ENCODE results near the gene MTHFSD. TPM values are rescaled to one million over a fixed set of nuclear protein-coding genes. Genes with fewer than 3 reads are reported as not detected.

Gene MTHFSD
- total RNA-seq, 1 donor from 2014 or later: 35.0 TPM

GRCh38 chr16:86587487-86587886 is 32.5 kb upstream of the MTHFSD start:
- ATAC-seq (ENCODE audit: low read depth) (no peak), DNase-seq (no peak)
- CTCF ChIA-PET: no interaction called here
- no peak overlapping the region for H3K4me3 Mint-ChIP-seq
- no peak for TF ChIP-seq CTCF (IDR thresholded peaks at IDR 0.05)
- H3K9me3 Mint-ChIP-seq: no peaks in the 10 kb centered on the region
- POLR2A ChIA-PET: no interaction called here
- H3K4me1 Mint-ChIP-seq: no peaks in the 10 kb centered on the region
- no peak overlapping the region for H3K27ac Mint-ChIP-seq
- peaks cover 17% of the 10 kb centered on the region for H3K27me3 Mint-ChIP-seq
- no peaks in the 10 kb centered on the region for H3K36me3 Mint-ChIP-seq (ENCODE audit: low read depth)
- intact Hi-C loops (cut with micrococcal nuclease): no loop called here

GRCh38 chr16:86585821-86586611 is 31.0 kb upstream of the MTHFSD start:
- no peaks in the 10 kb centered on the region for H3K9me3 Mint-ChIP-seq
- peaks cover 22% of the 10 kb centered on the region for H3K27me3 Mint-ChIP-seq
- DNase-seq (no peak), ATAC-seq (ENCODE audit: low read depth) (no peak)
- H3K4me3 Mint-ChIP-seq: no peak overlapping the region
- no peaks in the 10 kb centered on the region for H3K4me1 Mint-ChIP-seq
- intact Hi-C loops (cut with micrococcal nuclease): no loop called here
- ChIA-PET POLR2A (no interaction called here), CTCF (no interaction called here)
- no peaks in the 10 kb centered on the region for H3K36me3 Mint-ChIP-seq (ENCODE audit: low read depth)
- no peak overlapping the region for H3K27ac Mint-ChIP-seq
- no peak for TF ChIP-seq CTCF (IDR thresholded peaks at IDR 0.05)

GRCh38 chr16:86584726-86585721 is 30.0 kb upstream of the MTHFSD start:
- POLR2A ChIA-PET: no interaction called here
- peaks cover 30% of the 10 kb centered on the region for H3K27me3 Mint-ChIP-seq
- H3K27ac Mint-ChIP-seq: no peak overlapping the region
- intact Hi-C loops (cut with micrococcal nuclease): no loop called here
- DNase-seq (no peak), ATAC-seq (ENCODE audit: low read depth) (no peak)
- TF ChIP-seq CTCF (IDR thresholded peaks at IDR 0.05): no peak
- no peaks in the 10 kb centered on the region for H3K4me1 Mint-ChIP-seq
- no peaks in the 10 kb centered on the region for H3K36me3 Mint-ChIP-seq (ENCODE audit: low read depth)
- H3K4me3 Mint-ChIP-seq: no peak overlapping the region
- CTCF ChIA-PET: no interaction called here
- H3K9me3 Mint-ChIP-seq: no peaks in the 10 kb centered on the region

GRCh38 chr16:86584071-86584685 is 29.1 kb upstream of the MTHFSD start:
- DNase-seq (no peak), ATAC-seq (ENCODE audit: low read depth) (no peak)
- Mint-ChIP-seq H3K27ac (no peak overlapping the region), H3K36me3 (ENCODE audit: low read depth) (no peaks in the 10 kb centered on the region), H3K9me3 (no peaks in the 10 kb centered on the region), H3K4me3 (no peak overlapping the region), H3K27me3 (peaks cover 33% of the 10 kb centered on the region), H3K4me1 (peaks cover 2% of the 10 kb centered on the region)
- POLR2A ChIA-PET: no interaction called here
- intact Hi-C loops (cut with micrococcal nuclease): no loop called here
- CTCF ChIA-PET: no interaction called here
- no peak for TF ChIP-seq CTCF (IDR thresholded peaks at IDR 0.05)

GRCh38 chr16:86581458-86581857 is 26.4 kb upstream of the MTHFSD start:
- DNase-seq (no peak), ATAC-seq (ENCODE audit: low read depth) (no peak)
- intact Hi-C loops (cut with micrococcal nuclease): no loop called here
- ChIA-PET CTCF (no interaction called here), POLR2A (no interaction called here)
- TF ChIP-seq CTCF (IDR thresholded peaks at IDR 0.05): no peak
- no peaks in the 10 kb centered on the region for H3K9me3 Mint-ChIP-seq
- H3K36me3 Mint-ChIP-seq (ENCODE audit: low read depth): no peaks in the 10 kb centered on the region
- H3K27me3 Mint-ChIP-seq: peaks cover 52% of the 10 kb centered on the region
- peaks cover 10% of the 10 kb centered on the region for H3K4me1 Mint-ChIP-seq
- H3K27ac Mint-ChIP-seq: no peak overlapping the region
- no peak overlapping the region for H3K4me3 Mint-ChIP-seq

All from activated B cell treated with CpG ODN at 0.5 μM for 24 hours (primary cell).